GM12873 (cell line): ENCODE results near the gene ADGRB3.

ENCODE experiments used
- TF ChIP-seq, protein P1 (sequence below): IDR thresholded peaks from 2 replicates; pipeline ENCODE4 v1.5.1; 2012; ENCODE audit warnings: low read depth, mild to moderate bottlenecking, moderate library complexity, low read length, control low read depth; ENCODE audit not compliant: insufficient read depth; ENCODE audit errors: missing control alignments

Gene ADGRB3

DNA sequence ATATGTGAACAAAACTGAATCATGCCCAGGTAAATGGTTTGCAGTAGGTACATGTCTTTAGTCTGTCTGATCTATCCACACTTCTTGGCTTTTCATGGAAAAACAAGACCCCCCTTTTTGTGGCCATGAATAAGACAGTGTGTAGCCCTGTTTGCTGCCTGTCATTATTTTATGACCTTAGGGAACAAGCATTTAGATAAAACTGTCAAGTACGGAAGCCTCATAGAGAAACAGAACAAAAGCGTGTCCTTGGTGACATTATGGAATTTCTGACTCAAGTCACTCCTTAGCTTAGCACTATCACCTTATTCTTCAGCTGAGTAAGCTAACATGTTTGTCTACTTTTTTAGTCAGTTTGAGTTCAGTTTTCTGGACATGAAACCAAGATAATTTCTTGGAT, 476.2 kb downstream of the ADGRB3 start:
- TF ChIP-seq, protein P1, sequence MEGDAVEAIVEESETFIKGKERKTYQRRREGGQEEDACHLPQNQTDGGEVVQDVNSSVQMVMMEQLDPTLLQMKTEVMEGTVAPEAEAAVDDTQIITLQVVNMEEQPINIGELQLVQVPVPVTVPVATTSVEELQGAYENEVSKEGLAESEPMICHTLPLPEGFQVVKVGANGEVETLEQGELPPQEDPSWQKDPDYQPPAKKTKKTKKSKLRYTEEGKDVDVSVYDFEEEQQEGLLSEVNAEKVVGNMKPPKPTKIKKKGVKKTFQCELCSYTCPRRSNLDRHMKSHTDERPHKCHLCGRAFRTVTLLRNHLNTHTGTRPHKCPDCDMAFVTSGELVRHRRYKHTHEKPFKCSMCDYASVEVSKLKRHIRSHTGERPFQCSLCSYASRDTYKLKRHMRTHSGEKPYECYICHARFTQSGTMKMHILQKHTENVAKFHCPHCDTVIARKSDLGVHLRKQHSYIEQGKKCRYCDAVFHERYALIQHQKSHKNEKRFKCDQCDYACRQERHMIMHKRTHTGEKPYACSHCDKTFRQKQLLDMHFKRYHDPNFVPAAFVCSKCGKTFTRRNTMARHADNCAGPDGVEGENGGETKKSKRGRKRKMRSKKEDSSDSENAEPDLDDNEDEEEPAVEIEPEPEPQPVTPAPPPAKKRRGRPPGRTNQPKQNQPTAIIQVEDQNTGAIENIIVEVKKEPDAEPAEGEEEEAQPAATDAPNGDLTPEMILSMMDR, result no peak

- TF ChIP-seq, protein P1, result no peak
Measured at GRCh38 chr6:69116658-69117057, 481.6 kb downstream of the ADGRB3 start.

GRCh38 chr6:69122407-69122773, 487.3 kb downstream of the ADGRB3 start:
- TF ChIP-seq, protein P1, result no peak

- TF ChIP-seq, protein P1, result no peak
Measured at GRCh38 chr6:69128411-69128810, 493.3 kb downstream of the ADGRB3 start.

DNA sequence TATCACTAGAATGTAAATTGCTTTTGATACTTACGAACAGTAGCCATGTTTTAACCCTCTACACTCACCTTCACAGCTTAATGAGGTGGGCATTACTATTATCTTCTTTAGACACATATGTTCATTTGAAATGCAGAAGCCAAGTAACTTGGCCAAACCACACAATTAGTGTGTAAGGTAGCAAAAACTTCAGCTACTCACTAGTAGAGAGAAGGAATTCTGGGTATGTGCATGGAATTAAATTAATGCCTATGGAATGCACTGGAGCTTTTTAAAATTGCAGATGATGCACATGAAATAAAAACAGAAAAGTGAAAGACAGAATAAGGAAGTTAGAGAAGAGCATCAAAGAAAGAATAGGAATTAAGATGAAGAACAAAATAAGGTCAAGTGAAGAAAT, 494.0 kb downstream of the ADGRB3 start:
- TF ChIP-seq, protein P1, result no peak

- TF ChIP-seq, protein P1, result no peak
Measured at GRCh38 chr6:69135927-69136326, 500.8 kb downstream of the ADGRB3 start.

- TF ChIP-seq, protein P1, result no peak
Measured at GRCh38 chr6:69138148-69138547, 503.1 kb downstream of the ADGRB3 start.
